ENCODE results near the gene CACNG5. TPM values are rescaled to one million over a fixed set of nuclear protein-coding genes. Genes with fewer than 3 reads are reported as not detected.

CACNG5 gene
- total and polyA plus RNA-seq, 4 donors: not detected

GRCh38 chr17:66920950-66921349 lies 86.0 kb downstream of the CACNG5 start:
- no peak for DNase-seq (ENCODE audit: low spot score)
- Histone ChIP-seq H3K9ac (ENCODE audit: low read depth in 1 of 2, low read length in 2 of 2) (no peak overlapping the region), H3K4me3 (ENCODE audit: low read depth in 1 of 3, low read length in 3 of 3) (no peak overlapping the region), H3K36me3 (ENCODE audit: control insufficient read depth in 4 of 4, insufficient read depth in 3 of 4, low read depth in 1 of 4, low read length in 3 of 4) (no peaks in the 10 kb centered on the region), H3K4me1 (ENCODE audit: control insufficient read depth in 4 of 4, insufficient read depth in 4 of 4, low read length in 3 of 4) (no peaks in the 10 kb centered on the region), H3K9me3 (ENCODE audit: control insufficient read depth in 4 of 4, low read length in 3 of 4) (peaks cover 0 to 2% (median 0%) of the 10 kb centered on the region in 4 donors), H3K27me3 (ENCODE audit: control insufficient read depth in 4 of 4, insufficient read depth in 4 of 4, low read length in 3 of 4) (peaks cover 0 to under 1% (median 0%) of the 10 kb centered on the region in 4 donors), H3K27ac (ENCODE audit: low read depth in 1 of 2, low read length in 2 of 2) (no peak overlapping the region)
- 86% methylated on average over 4 of the region's 4 CpGs for WGBS
- TF ChIP-seq YY1 (IDR thresholded peaks at IDR 0.05) (no peak), JUND (IDR thresholded peaks at IDR 0.05) (no peak), EGR1 (IDR thresholded peaks at IDR 0.05; ENCODE audit: low read depth in 2 of 2) (no peak)
- TF ChIP-seq, protein P1, sequence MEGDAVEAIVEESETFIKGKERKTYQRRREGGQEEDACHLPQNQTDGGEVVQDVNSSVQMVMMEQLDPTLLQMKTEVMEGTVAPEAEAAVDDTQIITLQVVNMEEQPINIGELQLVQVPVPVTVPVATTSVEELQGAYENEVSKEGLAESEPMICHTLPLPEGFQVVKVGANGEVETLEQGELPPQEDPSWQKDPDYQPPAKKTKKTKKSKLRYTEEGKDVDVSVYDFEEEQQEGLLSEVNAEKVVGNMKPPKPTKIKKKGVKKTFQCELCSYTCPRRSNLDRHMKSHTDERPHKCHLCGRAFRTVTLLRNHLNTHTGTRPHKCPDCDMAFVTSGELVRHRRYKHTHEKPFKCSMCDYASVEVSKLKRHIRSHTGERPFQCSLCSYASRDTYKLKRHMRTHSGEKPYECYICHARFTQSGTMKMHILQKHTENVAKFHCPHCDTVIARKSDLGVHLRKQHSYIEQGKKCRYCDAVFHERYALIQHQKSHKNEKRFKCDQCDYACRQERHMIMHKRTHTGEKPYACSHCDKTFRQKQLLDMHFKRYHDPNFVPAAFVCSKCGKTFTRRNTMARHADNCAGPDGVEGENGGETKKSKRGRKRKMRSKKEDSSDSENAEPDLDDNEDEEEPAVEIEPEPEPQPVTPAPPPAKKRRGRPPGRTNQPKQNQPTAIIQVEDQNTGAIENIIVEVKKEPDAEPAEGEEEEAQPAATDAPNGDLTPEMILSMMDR (IDR thresholded peaks at IDR 0.05; ENCODE audit: low read depth, low read length, missing input control): no peak

GRCh38 chr17:66923886-66924285 lies 89.0 kb downstream of the CACNG5 start:
- Histone ChIP-seq H3K4me3 (ENCODE audit: low read depth in 1 of 3, low read length in 3 of 3) (no peak overlapping the region), H3K27ac (ENCODE audit: low read depth in 1 of 2, low read length in 2 of 2) (no peak overlapping the region), H3K27me3 (ENCODE audit: control insufficient read depth in 4 of 4, insufficient read depth in 4 of 4, low read length in 3 of 4) (peaks cover 0 to 7% (median 0%) of the 10 kb centered on the region in 4 donors), H3K9ac (ENCODE audit: low read depth in 1 of 2, low read length in 2 of 2) (no peak overlapping the region), H3K36me3 (ENCODE audit: control insufficient read depth in 4 of 4, insufficient read depth in 3 of 4, low read depth in 1 of 4, low read length in 3 of 4) (no peaks in the 10 kb centered on the region), H3K9me3 (ENCODE audit: control insufficient read depth in 4 of 4, low read length in 3 of 4) (peaks cover 0 to 2% (median 0%) of the 10 kb centered on the region in 4 donors), H3K4me1 (ENCODE audit: control insufficient read depth in 4 of 4, insufficient read depth in 4 of 4, low read length in 3 of 4) (no peaks in the 10 kb centered on the region)
- no peak for DNase-seq (ENCODE audit: low spot score)
- TF ChIP-seq HNF4G (IDR thresholded peaks at IDR 0.05) (no peak), ZBTB33 (IDR thresholded peaks at IDR 0.05) (no peak), ATF3 (IDR thresholded peaks at IDR 0.05) (no peak), TAF1 (conservative IDR thresholded peaks at IDR 0.05) (no peak), EGR1 (IDR thresholded peaks at IDR 0.05; ENCODE audit: low read depth in 2 of 2) (no peak), FOXA2 (IDR thresholded peaks at IDR 0.05) (no peak), HNF4A (conservative IDR thresholded peaks at IDR 0.05) (no peak), NR2F2 (IDR thresholded peaks at IDR 0.05) (no peak), GABPA (IDR thresholded peaks at IDR 0.05 in 1 of 2, conservative IDR thresholded peaks at IDR 0.05 in 1 of 2) (no peak), SP1 (IDR thresholded peaks at IDR 0.05) (no peak), RAD21 (IDR thresholded peaks at IDR 0.05) (no peak), YY1 (IDR thresholded peaks at IDR 0.05) (no peak), FOXA1 (IDR thresholded peaks at IDR 0.05) (no peak), JUND (IDR thresholded peaks at IDR 0.05) (no peak), RXRA (IDR thresholded peaks at IDR 0.05) (no peak)
- TF ChIP-seq, protein P2, sequence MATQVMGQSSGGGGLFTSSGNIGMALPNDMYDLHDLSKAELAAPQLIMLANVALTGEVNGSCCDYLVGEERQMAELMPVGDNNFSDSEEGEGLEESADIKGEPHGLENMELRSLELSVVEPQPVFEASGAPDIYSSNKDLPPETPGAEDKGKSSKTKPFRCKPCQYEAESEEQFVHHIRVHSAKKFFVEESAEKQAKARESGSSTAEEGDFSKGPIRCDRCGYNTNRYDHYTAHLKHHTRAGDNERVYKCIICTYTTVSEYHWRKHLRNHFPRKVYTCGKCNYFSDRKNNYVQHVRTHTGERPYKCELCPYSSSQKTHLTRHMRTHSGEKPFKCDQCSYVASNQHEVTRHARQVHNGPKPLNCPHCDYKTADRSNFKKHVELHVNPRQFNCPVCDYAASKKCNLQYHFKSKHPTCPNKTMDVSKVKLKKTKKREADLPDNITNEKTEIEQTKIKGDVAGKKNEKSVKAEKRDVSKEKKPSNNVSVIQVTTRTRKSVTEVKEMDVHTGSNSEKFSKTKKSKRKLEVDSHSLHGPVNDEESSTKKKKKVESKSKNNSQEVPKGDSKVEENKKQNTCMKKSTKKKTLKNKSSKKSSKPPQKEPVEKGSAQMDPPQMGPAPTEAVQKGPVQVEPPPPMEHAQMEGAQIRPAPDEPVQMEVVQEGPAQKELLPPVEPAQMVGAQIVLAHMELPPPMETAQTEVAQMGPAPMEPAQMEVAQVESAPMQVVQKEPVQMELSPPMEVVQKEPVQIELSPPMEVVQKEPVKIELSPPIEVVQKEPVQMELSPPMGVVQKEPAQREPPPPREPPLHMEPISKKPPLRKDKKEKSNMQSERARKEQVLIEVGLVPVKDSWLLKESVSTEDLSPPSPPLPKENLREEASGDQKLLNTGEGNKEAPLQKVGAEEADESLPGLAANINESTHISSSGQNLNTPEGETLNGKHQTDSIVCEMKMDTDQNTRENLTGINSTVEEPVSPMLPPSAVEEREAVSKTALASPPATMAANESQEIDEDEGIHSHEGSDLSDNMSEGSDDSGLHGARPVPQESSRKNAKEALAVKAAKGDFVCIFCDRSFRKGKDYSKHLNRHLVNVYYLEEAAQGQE (IDR thresholded peaks at IDR 0.05): no peak
- WGBS: 57% methylated on average over 1 of the region's 1 CpG
